Measurements from ENCODE around the gene NSD1. TPM values are rescaled to one million over a fixed set of nuclear protein-coding genes. Genes with fewer than 3 reads are reported as not detected.

The NSD1 gene
- total RNA-seq, 1 donor from 2014 or later: 45.4 TPM

DNA sequence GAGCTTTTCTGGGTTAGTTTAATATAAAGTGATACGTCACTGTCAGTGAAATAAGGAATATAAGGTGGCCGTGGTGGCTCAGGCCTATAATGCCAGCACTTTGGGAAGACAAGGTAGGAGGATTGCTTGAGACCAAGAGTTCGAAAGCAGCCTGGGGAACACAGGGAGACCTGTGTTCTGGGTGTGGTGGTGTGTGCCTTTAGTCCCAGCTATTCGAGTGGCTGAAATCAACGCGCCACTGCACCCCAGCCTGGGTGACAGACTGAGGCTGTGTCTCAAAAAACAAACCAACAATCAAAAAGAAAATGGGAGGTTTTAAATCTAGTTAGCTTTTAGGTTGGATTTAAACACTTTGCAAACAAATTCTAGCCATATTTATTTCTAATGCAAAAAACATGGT, 53.1 kb downstream of the NSD1 start:
- H3K36me3 ChIP-seq: no peaks in the 10 kb centered on the region
- H3K4me3 ChIP-seq: no peak overlapping the region
- H3K27me3 ChIP-seq: no peaks in the 10 kb centered on the region
- H3K9me3 ChIP-seq: no peaks in the 10 kb centered on the region
- no peak overlapping the region for H3K27ac ChIP-seq
- TF ChIP-seq, protein P1, sequence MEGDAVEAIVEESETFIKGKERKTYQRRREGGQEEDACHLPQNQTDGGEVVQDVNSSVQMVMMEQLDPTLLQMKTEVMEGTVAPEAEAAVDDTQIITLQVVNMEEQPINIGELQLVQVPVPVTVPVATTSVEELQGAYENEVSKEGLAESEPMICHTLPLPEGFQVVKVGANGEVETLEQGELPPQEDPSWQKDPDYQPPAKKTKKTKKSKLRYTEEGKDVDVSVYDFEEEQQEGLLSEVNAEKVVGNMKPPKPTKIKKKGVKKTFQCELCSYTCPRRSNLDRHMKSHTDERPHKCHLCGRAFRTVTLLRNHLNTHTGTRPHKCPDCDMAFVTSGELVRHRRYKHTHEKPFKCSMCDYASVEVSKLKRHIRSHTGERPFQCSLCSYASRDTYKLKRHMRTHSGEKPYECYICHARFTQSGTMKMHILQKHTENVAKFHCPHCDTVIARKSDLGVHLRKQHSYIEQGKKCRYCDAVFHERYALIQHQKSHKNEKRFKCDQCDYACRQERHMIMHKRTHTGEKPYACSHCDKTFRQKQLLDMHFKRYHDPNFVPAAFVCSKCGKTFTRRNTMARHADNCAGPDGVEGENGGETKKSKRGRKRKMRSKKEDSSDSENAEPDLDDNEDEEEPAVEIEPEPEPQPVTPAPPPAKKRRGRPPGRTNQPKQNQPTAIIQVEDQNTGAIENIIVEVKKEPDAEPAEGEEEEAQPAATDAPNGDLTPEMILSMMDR (IDR thresholded peaks at IDR 0.05): no peak
- TF ChIP-seq POLR2AphosphoS5 (IDR thresholded peaks at IDR 0.05; ENCODE audit: insufficient read depth in 1 of 2, low read depth in 1 of 2) (no peak), POLR2A (IDR thresholded peaks at IDR 0.05) (no peak)
- no peak for DNase-seq (ENCODE audit: extremely low spot score in 2 of 2)
- peaks cover 30% of the 10 kb centered on the region for H3K4me1 ChIP-seq
- intact Hi-C loops (cut with DNase I): no loop called here

DNA sequence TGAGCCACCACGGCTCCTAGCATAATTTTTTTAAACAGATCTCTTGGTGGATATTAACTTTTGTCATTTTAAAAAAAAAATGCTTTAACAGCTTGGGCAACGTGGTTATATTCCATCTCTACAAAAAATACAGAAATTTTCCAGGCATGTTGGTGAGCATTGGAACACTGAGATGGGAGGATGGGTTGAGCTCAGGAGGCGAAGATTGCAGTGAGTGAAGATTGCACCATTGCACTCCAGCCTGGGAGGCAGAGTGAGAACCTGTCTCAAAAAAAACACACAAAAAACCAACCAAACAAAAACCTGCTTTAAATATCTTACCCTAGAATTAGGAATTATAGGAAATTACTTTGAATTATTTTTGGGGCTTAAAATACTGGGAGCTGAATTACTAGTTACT, 55.2 kb downstream of the NSD1 start:
- intact Hi-C loops (cut with DNase I): no loop called here
- TF ChIP-seq, protein P1 (IDR thresholded peaks at IDR 0.05): no peak
- no peak for TF ChIP-seq POLR2AphosphoS5 (IDR thresholded peaks at IDR 0.05; ENCODE audit: insufficient read depth in 1 of 2, low read depth in 1 of 2)
- TF ChIP-seq POLR2A (IDR thresholded peaks at IDR 0.05): no peak
- DNase-seq (ENCODE audit: extremely low spot score in 2 of 2): no peak
- Histone ChIP-seq H3K27ac (no peak overlapping the region), H3K9me3 (no peaks in the 10 kb centered on the region), H3K27me3 (no peaks in the 10 kb centered on the region), H3K4me3 (no peak overlapping the region), H3K36me3 (peaks cover 0 to 16% of the 10 kb centered on the region in 2 donors), H3K4me1 (peaks cover 23% of the 10 kb centered on the region)

DNA sequence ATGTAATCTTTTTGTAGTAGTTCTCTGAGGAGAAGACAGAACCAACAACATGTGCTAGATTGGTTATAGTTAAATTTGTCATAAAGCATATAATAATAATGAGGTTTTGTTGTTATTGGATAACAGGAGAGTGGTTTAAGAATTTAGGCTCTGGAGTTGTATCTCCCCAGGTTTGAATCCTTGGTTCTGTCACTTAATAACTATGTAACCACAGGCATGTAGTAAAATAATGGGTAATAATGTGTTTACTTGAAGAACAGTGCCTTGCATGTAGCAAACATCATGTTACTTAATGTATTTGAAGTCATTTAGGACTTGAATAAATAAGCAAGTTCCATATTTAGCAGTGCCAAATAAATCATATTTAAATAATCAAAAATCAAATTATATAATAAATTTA, 55.8 kb downstream of the NSD1 start:
- DNase-seq (ENCODE audit: extremely low spot score in 2 of 2): no peak
- peaks cover 0 to 20% of the 10 kb centered on the region in 2 donors for H3K36me3 ChIP-seq
- H3K27me3 ChIP-seq: no peaks in the 10 kb centered on the region
- no peak overlapping the region for H3K4me3 ChIP-seq
- TF ChIP-seq POLR2A (IDR thresholded peaks at IDR 0.05) (no peak), POLR2AphosphoS5 (IDR thresholded peaks at IDR 0.05; ENCODE audit: insufficient read depth in 1 of 2, low read depth in 1 of 2) (no peak)
- TF ChIP-seq, protein P1 (IDR thresholded peaks at IDR 0.05): no peak
- H3K4me1 ChIP-seq: peaks cover 19% of the 10 kb centered on the region
- intact Hi-C loops (cut with DNase I): no loop called here
- H3K9me3 ChIP-seq: no peaks in the 10 kb centered on the region
- no peak overlapping the region for H3K27ac ChIP-seq

DNA sequence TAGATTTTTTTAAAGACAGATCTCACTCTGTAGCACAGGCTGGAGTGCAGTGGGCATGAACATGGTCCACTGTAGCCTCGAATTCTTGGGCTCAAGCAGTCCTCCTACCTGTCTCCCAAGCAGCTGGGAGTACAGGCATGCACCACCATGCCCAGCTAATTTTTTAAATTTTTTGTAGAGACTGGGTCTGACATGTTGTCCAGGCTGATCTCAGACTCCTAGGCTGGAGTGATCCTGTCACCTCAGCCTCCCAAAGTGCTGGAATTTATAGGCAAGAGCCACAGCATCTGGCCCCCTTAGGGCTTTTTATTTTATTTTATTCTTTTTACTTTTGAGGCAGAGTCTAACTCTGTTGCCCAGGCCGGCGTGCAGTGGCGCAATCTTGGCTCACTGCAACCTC, 56.4 kb downstream of the NSD1 start:
- TF ChIP-seq POLR2A (IDR thresholded peaks at IDR 0.05) (no peak), POLR2AphosphoS5 (IDR thresholded peaks at IDR 0.05; ENCODE audit: insufficient read depth in 1 of 2, low read depth in 1 of 2) (no peak)
- TF ChIP-seq, protein P1 (IDR thresholded peaks at IDR 0.05): no peak
- no peak for DNase-seq (ENCODE audit: extremely low spot score in 2 of 2)
- Histone ChIP-seq H3K27me3 (no peaks in the 10 kb centered on the region), H3K4me3 (no peak overlapping the region), H3K9me3 (no peaks in the 10 kb centered on the region), H3K4me1 (peaks cover 16% of the 10 kb centered on the region), H3K27ac (no peak overlapping the region), H3K36me3 (peaks cover 0 to 20% of the 10 kb centered on the region in 2 donors)
- intact Hi-C loops (cut with DNase I): no loop called here

DNA sequence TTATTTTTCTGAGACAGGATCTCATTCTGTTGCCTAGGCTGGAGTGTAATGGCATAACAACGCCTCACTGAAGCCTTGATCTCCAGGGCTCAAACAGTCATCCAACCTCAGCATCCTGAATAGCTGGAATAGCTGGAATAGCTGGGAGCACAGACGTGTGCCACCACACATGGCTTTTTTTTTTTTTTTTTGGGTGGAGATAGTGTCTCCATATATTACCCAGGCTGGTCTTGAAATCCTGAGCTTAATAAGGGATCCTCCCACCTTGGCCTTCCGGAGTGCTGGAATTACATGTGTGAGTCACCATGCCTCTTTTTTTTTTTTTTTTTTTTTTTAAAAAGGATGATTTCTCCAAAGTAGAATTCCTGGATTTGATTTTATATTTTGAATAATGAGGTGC, 60.7 kb downstream of the NSD1 start:
- intact Hi-C loops (cut with DNase I): no loop called here
- no peak for TF ChIP-seq POLR2A (IDR thresholded peaks at IDR 0.05)
- peak in 1 of 2 donors; percentile 81 for TF ChIP-seq POLR2AphosphoS5 (IDR thresholded peaks at IDR 0.05; ENCODE audit: insufficient read depth in 1 of 2, low read depth in 1 of 2)
- Histone ChIP-seq H3K27me3 (no peaks in the 10 kb centered on the region), H3K4me3 (no peak overlapping the region), H3K27ac (no peak overlapping the region), H3K4me1 (peaks cover 4% of the 10 kb centered on the region), H3K36me3 (peaks cover 0 to 24% of the 10 kb centered on the region in 2 donors), H3K9me3 (no peaks in the 10 kb centered on the region)
- DNase-seq (ENCODE audit: extremely low spot score in 2 of 2): no peak

Measured in vagina (tissue), 2 donors.